ENCODE results near the gene WNT4. TPM values are rescaled to one million over a fixed set of nuclear protein-coding genes. Genes with fewer than 3 reads are reported as not detected.

WNT4 gene
- polyA plus RNA-seq, 4 donors = 6.7 to 8.2 (median 7.0) TPM

- no peak for DNase-seq (ENCODE audit: low read depth in 4 of 4, low spot score in 3 of 4)
Measured at GRCh38 chr1:22164841-22165808, 22.2 kb upstream of the WNT4 start.

GRCh38 chr1:22163564-22163963 lies 20.7 kb upstream of the WNT4 start:
- DNase-seq (ENCODE audit: low read depth in 4 of 4, low spot score in 3 of 4) = no peak

- DNase-seq (ENCODE audit: low read depth in 4 of 4, low spot score in 3 of 4) = no peak
Measured at GRCh38 chr1:22163137-22163536, 20.2 kb upstream of the WNT4 start.

GRCh38 chr1:22159891-22160290 lies 17.0 kb upstream of the WNT4 start:
- no peak for DNase-seq (ENCODE audit: low read depth in 4 of 4, low spot score in 3 of 4)

GRCh38 chr1:22158654-22159053 lies 15.8 kb upstream of the WNT4 start:
- DNase-seq (ENCODE audit: low read depth in 4 of 4, low spot score in 3 of 4) = no peak

- no peak for DNase-seq (ENCODE audit: low read depth in 4 of 4, low spot score in 3 of 4)
Measured at GRCh38 chr1:22157359-22157966, 14.6 kb upstream of the WNT4 start.

GRCh38 chr1:22155517-22155916 lies 12.6 kb upstream of the WNT4 start:
- DNase-seq (ENCODE audit: low read depth in 4 of 4, low spot score in 3 of 4) = no peak

- DNase-seq (ENCODE audit: low read depth in 4 of 4, low spot score in 3 of 4) = no peak
Measured at GRCh38 chr1:22154626-22155025, 11.7 kb upstream of the WNT4 start.

- no peak for DNase-seq (ENCODE audit: low read depth in 4 of 4, low spot score in 3 of 4)
Measured at GRCh38 chr1:22153660-22154437, 11.0 kb upstream of the WNT4 start.

- no peak for DNase-seq (ENCODE audit: low read depth in 4 of 4, low spot score in 3 of 4)
Measured at GRCh38 chr1:22150923-22151322, 8.0 kb upstream of the WNT4 start.

GRCh38 chr1:22142315-22143064 lies 407 bp downstream of the WNT4 start:
- no peak for DNase-seq (ENCODE audit: low read depth in 4 of 4, low spot score in 3 of 4)

GRCh38 chr1:22141554-22142314 lies 1.2 kb downstream of the WNT4 start:
- DNase-seq (ENCODE audit: low read depth in 4 of 4, low spot score in 3 of 4) = no peak

- DNase-seq (ENCODE audit: low read depth in 4 of 4, low spot score in 3 of 4) = no peak
Measured at GRCh38 chr1:22140694-22141093, 2.2 kb downstream of the WNT4 start.

GRCh38 chr1:22139817-22140216 lies 3.1 kb downstream of the WNT4 start:
- no peak for DNase-seq (ENCODE audit: low read depth in 4 of 4, low spot score in 3 of 4)

- DNase-seq (ENCODE audit: low read depth in 4 of 4, low spot score in 3 of 4) = no peak
Measured at GRCh38 chr1:22139066-22139594, 3.8 kb downstream of the WNT4 start.

- no peak for DNase-seq (ENCODE audit: low read depth in 4 of 4, low spot score in 3 of 4)
Measured at GRCh38 chr1:22137004-22137720, 5.7 kb downstream of the WNT4 start.

GRCh38 chr1:22133931-22134324 lies 9.0 kb downstream of the WNT4 start:
- DNase-seq (ENCODE audit: low read depth in 4 of 4, low spot score in 3 of 4) = no peak

- no peak for DNase-seq (ENCODE audit: low read depth in 4 of 4, low spot score in 3 of 4)
Measured at GRCh38 chr1:22133247-22133930, 9.5 kb downstream of the WNT4 start.

All from right renal pelvis (tissue), 4 donors.